ENCODE data around the gene EFCAB12.
"Not testable (repeated sequence)": the region's sequence is repeated elsewhere in the genome, so short reads cannot be mapped to it uniquely, and the experiment has no call there.

Gene EFCAB12

GRCh38 chr3:129391583-129391982 lies 36.9 kb downstream of the EFCAB12 start:
- not testable (repeated sequence) for DNase-seq

GRCh38 chr3:129389572-129389937 lies 38.9 kb downstream of the EFCAB12 start:
- DNase-seq = no peak

- DNase-seq = not testable (repeated sequence)
Observed at GRCh38 chr3:129388791-129389571, 39.5 kb downstream of the EFCAB12 start.

- no peak for DNase-seq
Observed at GRCh38 chr3:129387487-129387886, 40.9 kb downstream of the EFCAB12 start.

GRCh38 chr3:129386984-129387383 lies 41.5 kb downstream of the EFCAB12 start:
- DNase-seq = no peak

- DNase-seq = not testable (repeated sequence)
Observed at GRCh38 chr3:129385507-129385906, 42.9 kb downstream of the EFCAB12 start.

GRCh38 chr3:129384594-129385323 lies 43.7 kb downstream of the EFCAB12 start:
- no peak for DNase-seq

GRCh38 chr3:129384103-129384502 lies 44.3 kb downstream of the EFCAB12 start:
- DNase-seq = not testable (repeated sequence)

- peak; percentile 32 for DNase-seq
Observed at GRCh38 chr3:129383292-129383860, 45.1 kb downstream of the EFCAB12 start.

GRCh38 chr3:129382366-129382765 lies 46.1 kb downstream of the EFCAB12 start:
- DNase-seq = no peak

- no peak for DNase-seq
Observed at GRCh38 chr3:129379582-129380358, 48.7 kb downstream of the EFCAB12 start.

GRCh38 chr3:129378949-129379348 lies 49.5 kb downstream of the EFCAB12 start:
- peak; percentile 14 for DNase-seq

GRCh38 chr3:129377615-129378014 lies 50.8 kb downstream of the EFCAB12 start:
- DNase-seq = no peak

GRCh38 chr3:129375099-129375498 lies 53.3 kb downstream of the EFCAB12 start:
- no peak for DNase-seq

GRCh38 chr3:129371041-129371826 lies 57.2 kb downstream of the EFCAB12 start:
- no peak for DNase-seq

- no peak for DNase-seq
Observed at GRCh38 chr3:129370248-129370964, 58.0 kb downstream of the EFCAB12 start.

GRCh38 chr3:129369711-129370110 lies 58.7 kb downstream of the EFCAB12 start:
- DNase-seq = no peak

GRCh38 chr3:129367821-129368220 lies 60.6 kb downstream of the EFCAB12 start:
- no peak for DNase-seq

- DNase-seq = no peak
Observed at GRCh38 chr3:129366312-129366831, 62.1 kb downstream of the EFCAB12 start.

- DNase-seq = peak; percentile 81
Observed at GRCh38 chr3:129365296-129366136, 62.9 kb downstream of the EFCAB12 start.

Data from GF-D8 (cell line).